K562 (cell line): ENCODE results near the gene CST4.

Experiments used
- ATF1 ChIP-seq, 2 experiments: fragments of 450-650 bp in 1 of 2; IDR thresholded peaks; 2 replicates each; pipeline ENCODE4 v1.6.1; 2016; ENCODE audit warnings: missing compliant biosample characterization in 1 of 2, missing genetic modification characterization in 1 of 2
- EZH2 ChIP-seq: IDR thresholded peaks from 2 replicates; pipeline ENCODE4 v1.6.1; 2012; ENCODE audit warnings: low read depth, mild to moderate bottlenecking, inconsistent platforms, low read length, borderline replicate concordance
- FOXP1 ChIP-seq: sonication (generic); formaldehyde crosslinking; IDR thresholded peaks from 2 replicates; pipeline ENCODE4 v1.8.0; 2022; ENCODE audit warnings: mild to moderate bottlenecking, missing genetic modification reagents
- KLF13 ChIP-seq: fragments of 450-650 bp; IDR thresholded peaks from 2 replicates; pipeline ENCODE4 v1.6.1; 2016; ENCODE audit warnings: missing genetic modification characterization, low read depth, mild to moderate bottlenecking, missing compliant biosample characterization, moderate library complexity, borderline replicate concordance
- MYC ChIP-seq, 2 experiments: fragments of 250-450 bp in 1 of 2; sonication (Bioruptor Pico) in 1 of 2; IDR thresholded peaks; 2 replicates each; pipeline versions ENCODE4 v1.5.1 to v1.6.1; 2012 to 2021; ENCODE audit warnings: low read depth in 2 of 2, borderline replicate concordance in 1 of 2, improper control_type of control experiment in 1 of 2, low read length in 1 of 2, mild to moderate bottlenecking in 1 of 2, moderate library complexity in 1 of 2
- POLR2AphosphoS5 ChIP-seq: IDR thresholded peaks from 2 replicates; pipeline ENCODE4 v1.6.1; 2011; ENCODE audit warnings: mild to moderate bottlenecking, low read depth, low read length, moderate library complexity; ENCODE audit not compliant: control insufficient read depth, insufficient read depth
- POLR3A ChIP-seq: IDR thresholded peaks from 2 replicates; pipeline ENCODE4 v1.6.1; 2011; ENCODE audit warnings: borderline replicate concordance, mild to moderate bottlenecking, moderate library complexity; ENCODE audit not compliant: insufficient read length, insufficient read depth; ENCODE audit errors: extremely low read depth
- RAD51 ChIP-seq: fragments of 450-650 bp; IDR thresholded peaks from 2 replicates; pipeline ENCODE4 v1.7.1; 2016; ENCODE audit warnings: low read depth, mild to moderate bottlenecking, borderline replicate concordance
- ZNF324 ChIP-seq: fragments of 250-450 bp; sonication (Bioruptor Pico); IDR thresholded peaks from 2 replicates; pipeline ENCODE4 v1.4.0; 2020; ENCODE audit warnings: mild to moderate bottlenecking
- ZZZ3 ChIP-seq: fragments of 450-650 bp; IDR thresholded peaks from 2 replicates; pipeline ENCODE4 v1.6.1; 2016; ENCODE audit warnings: antibody characterized with exemption, mild to moderate bottlenecking, moderate library complexity
- TF ChIP-seq, protein P1 (sequence below): fragments of 450-650 bp; IDR thresholded peaks from 2 replicates; pipeline ENCODE4 v1.6.1; 2017; ENCODE audit warnings: mild to moderate bottlenecking, moderate library complexity
- TF ChIP-seq, protein P2 (sequence below), 3 experiments: IDR thresholded peaks in 2 of 3; conservative IDR thresholded peaks in 1 of 3; 2 replicates each; pipeline ENCODE4 v1.5.1; 2011 to 2012; ENCODE audit warnings: low read length in 3 of 3, mild to moderate bottlenecking in 3 of 3, control low read depth in 2 of 3, improper control_type of control experiment in 1 of 3, inconsistent platforms in 1 of 3, low read depth in 1 of 3, mixed read lengths in 1 of 3, moderate library complexity in 1 of 3; ENCODE audit not compliant: insufficient read depth in 2 of 3

DNA sequence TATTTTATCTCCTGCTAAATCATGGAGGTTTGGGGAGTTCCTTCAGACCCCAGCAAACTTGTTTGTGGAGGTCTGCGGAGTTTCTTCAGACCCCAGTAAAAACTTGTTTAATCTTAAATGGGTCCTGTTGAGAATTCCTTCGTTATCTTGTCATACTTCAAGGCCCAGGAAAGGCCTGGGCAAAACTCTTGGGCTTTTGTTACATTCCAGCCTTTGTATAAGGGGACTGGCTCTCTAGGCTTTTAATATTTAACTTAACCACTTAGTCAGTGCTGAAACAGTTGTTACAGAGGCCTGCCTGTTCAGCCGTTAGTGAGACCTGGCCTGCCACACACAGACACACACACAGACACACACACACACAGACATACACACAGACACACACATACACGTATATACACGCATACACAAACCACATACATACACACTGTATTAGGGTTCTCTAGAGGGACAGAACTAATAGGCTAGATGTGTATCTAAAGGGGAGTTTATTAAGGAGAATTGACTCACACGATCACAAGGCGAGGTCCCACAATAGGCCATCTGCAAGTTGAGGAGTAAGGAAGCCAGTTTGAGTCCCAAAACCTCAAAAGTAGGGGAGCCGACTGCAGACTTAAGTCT, 29.7 kb downstream of the CST4 start:
- no peak for TF ChIP-seq EZH2
- TF ChIP-seq FOXP1 = no peak
- TF ChIP-seq MYC (IDR thresholded peaks at IDR 0.05; ENCODE audit: low read depth, low read length) = no peak
- TF ChIP-seq MYC (CRISPR knock-in tag; IDR thresholded peaks at IDR 0.05; ENCODE audit: borderline replicate concordance, low read depth) = no peak
- TF ChIP-seq POLR3A = no peak
- no peak for TF ChIP-seq POLR2AphosphoS5
- no peak for TF ChIP-seq ZZZ3
- TF ChIP-seq, protein P1, sequence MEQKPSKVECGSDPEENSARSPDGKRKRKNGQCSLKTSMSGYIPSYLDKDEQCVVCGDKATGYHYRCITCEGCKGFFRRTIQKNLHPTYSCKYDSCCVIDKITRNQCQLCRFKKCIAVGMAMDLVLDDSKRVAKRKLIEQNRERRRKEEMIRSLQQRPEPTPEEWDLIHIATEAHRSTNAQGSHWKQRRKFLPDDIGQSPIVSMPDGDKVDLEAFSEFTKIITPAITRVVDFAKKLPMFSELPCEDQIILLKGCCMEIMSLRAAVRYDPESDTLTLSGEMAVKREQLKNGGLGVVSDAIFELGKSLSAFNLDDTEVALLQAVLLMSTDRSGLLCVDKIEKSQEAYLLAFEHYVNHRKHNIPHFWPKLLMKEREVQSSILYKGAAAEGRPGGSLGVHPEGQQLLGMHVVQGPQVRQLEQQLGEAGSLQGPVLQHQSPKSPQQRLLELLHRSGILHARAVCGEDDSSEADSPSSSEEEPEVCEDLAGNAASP = no peak
- no peak for TF ChIP-seq RAD51
- TF ChIP-seq, protein P2, sequence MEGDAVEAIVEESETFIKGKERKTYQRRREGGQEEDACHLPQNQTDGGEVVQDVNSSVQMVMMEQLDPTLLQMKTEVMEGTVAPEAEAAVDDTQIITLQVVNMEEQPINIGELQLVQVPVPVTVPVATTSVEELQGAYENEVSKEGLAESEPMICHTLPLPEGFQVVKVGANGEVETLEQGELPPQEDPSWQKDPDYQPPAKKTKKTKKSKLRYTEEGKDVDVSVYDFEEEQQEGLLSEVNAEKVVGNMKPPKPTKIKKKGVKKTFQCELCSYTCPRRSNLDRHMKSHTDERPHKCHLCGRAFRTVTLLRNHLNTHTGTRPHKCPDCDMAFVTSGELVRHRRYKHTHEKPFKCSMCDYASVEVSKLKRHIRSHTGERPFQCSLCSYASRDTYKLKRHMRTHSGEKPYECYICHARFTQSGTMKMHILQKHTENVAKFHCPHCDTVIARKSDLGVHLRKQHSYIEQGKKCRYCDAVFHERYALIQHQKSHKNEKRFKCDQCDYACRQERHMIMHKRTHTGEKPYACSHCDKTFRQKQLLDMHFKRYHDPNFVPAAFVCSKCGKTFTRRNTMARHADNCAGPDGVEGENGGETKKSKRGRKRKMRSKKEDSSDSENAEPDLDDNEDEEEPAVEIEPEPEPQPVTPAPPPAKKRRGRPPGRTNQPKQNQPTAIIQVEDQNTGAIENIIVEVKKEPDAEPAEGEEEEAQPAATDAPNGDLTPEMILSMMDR (IDR thresholded peaks at IDR 0.05 in 2 of 3, conservative IDR thresholded peaks at IDR 0.05 in 1 of 3; ENCODE audit: insufficient read depth in 2 of 3, low read depth in 1 of 3, low read length in 3 of 3) = no peak
- TF ChIP-seq ATF1 (CRISPR knock-in tag; IDR thresholded peaks at IDR 0.05) = no peak
- no peak for TF ChIP-seq ATF1 (tag; IDR thresholded peaks at IDR 0.05)
- no peak for TF ChIP-seq KLF13
- no peak for TF ChIP-seq ZNF324 (CRISPR knock-in tag)
